NCI-H2227 treated with DMSO at 0.1 percent for 48 hours (cell line): ENCODE measurements around the gene RGS4.
A peak's percentile ranks its signal among the peaks of the same experiment; 100 is the strongest.
"Not testable (repeated sequence)": the region's sequence is repeated elsewhere in the genome, so short reads cannot be mapped to it uniquely, and the experiment has no call there.

Experiments
- DNase-seq: peaks from one replicate; lab custom pipeline; 2025; lab: John Stamatoyannopoulos, UW

RGS4 gene

GRCh38 chr1:163068716-163069115, 445 bp upstream of the RGS4 start:
- no peak for DNase-seq

GRCh38 chr1:163069655-163070277, 605 bp downstream of the RGS4 start:
- DNase-seq, result no peak

- peak; percentile 75 for DNase-seq
Measured at GRCh38 chr1:163071405-163072255, 2.5 kb downstream of the RGS4 start.

DNA sequence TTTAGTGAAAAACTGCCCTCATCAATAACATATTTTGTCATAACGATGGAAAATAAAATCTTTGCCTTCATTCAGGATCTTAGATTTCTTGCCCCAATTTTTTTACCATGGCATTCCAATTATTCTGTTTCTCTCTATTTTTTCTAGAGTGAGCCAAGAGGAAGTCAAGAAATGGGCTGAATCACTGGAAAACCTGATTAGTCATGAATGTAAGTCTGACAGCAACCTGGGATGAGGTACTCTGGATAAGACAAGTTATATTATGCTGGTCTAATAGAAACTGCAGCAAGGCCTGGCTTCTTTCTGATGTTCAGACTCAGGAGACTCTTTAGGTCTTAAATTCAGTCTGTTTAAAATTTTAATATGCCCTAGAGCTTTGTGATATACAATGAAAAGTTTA, 3.5 kb downstream of the RGS4 start:
- DNase-seq, result no peak

GRCh38 chr1:163074004-163074403, 4.8 kb downstream of the RGS4 start:
- no peak for DNase-seq

GRCh38 chr1:163074716-163075284, 5.6 kb downstream of the RGS4 start:
- DNase-seq, result no peak

GRCh38 chr1:163076044-163076443, 6.9 kb downstream of the RGS4 start:
- no peak for DNase-seq

DNA sequence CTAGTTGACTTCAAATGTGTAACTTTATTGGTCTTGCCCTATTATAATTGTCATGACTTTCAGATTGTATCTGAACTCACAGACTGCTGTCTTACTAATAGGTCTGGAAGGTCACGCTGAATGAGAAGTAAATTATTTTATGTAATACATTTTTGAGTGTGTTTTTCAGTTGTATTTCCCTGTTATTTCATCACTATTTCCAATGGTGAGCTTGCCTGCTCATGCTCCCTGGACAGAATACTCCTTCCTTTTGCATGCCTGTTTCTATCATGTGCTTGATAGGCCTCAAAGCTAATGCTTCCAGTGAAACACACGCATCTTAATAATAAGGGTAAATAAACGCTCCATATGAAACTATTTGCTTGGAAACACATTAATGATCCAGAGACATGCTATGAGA, 7.3 kb downstream of the RGS4 start:
- no peak for DNase-seq

DNA sequence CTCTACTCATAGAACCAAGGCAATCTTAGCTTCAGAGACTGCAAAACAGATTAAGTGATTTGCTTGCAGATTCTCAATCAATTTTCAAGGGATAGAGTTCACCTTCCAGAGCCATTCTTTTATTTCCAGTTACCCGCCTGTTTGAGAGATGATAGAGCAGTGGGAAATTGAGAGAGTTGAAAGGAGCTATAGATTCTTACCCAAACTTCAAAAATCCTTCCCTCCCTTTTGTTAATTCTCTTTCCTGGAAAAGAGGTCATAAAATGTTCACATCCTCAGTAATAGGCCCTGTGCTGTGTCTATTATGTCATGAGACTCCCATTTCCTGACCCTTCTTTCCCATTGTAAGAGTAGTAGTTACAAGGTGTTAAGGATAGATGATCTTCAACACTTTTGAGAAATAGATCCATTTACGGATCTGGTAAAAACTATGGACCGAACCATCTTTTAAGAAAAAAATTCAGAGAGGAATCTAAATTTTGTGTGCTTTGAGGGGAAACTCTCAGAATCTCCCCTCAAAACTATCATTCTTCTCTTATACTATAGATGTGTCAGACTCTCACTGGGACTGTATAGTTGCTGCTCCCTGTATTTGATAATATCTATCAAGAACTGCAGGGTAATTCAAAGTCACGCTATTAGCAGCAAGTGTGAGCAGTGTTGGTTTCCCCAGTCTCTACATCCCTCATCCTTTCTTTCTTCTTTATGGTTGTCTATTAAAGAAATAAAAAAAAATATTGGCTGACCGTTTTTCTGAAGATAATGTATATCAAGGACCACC, 8.0 kb downstream of the RGS4 start:
- no peak for DNase-seq

DNA sequence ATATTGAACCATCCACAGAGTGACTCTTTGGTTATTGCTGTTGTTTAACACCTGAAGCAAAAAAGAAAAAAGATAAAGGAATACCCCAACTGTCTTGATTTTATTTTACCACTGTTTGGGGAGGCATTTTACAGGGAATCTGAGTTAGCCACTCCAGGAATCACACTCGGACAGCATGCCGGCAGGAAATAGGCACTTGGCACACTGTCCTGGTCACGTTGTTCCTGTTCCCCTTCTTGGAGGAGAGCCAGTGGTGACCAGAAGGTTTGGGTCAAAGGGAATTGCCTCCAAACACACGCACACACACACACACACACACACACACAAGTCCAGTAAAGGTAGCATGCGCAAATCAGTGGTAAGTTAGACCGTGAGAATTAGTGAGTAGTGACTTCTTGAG, 13.8 kb downstream of the RGS4 start:
- DNase-seq, result no peak

DNA sequence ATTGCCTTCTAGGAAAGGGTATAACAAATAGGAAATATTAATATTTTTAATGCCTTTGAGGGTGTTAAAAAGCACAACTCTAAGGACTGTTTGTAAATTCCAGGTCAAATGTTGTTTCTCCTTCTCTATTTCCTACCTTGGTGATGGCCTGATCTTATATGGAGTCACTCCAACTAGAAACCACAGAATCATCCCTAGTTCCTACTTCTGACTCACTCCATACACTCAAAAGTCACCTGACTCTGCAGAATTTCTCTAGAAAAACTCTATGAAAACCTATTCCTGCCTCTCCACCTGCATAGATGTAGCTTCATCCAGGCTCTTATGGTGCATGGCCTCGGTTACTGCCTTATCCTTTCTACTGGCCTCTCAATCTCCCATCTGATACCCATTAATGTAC, 14.5 kb downstream of the RGS4 start:
- no peak for DNase-seq

DNA sequence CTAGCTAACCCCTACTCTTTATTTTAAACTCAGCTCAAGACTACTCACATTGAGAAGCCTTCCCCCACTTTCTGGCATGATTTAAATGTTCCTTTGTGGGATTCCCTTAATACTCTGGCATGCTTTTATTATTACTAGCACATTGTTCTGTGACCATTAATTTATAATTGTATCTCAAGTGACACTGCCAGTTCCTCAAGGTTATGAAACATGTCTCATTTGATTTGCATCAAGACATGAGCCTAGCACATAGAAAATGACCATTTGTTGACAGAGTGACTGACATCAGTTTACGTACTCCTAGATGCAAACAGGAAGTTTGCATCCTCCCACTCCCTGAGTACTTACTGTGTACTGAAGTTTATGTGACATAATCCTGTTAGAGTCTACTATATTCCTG, 15.2 kb downstream of the RGS4 start:
- no peak for DNase-seq

- peak; percentile 4 for DNase-seq
Measured at GRCh38 chr1:163085041-163085903, 16.1 kb downstream of the RGS4 start.

- DNase-seq, result no peak
Measured at GRCh38 chr1:163085904-163086268, 16.7 kb downstream of the RGS4 start.

- DNase-seq, result not testable (repeated sequence)
Measured at GRCh38 chr1:163089117-163089516, 20.0 kb downstream of the RGS4 start.

DNA sequence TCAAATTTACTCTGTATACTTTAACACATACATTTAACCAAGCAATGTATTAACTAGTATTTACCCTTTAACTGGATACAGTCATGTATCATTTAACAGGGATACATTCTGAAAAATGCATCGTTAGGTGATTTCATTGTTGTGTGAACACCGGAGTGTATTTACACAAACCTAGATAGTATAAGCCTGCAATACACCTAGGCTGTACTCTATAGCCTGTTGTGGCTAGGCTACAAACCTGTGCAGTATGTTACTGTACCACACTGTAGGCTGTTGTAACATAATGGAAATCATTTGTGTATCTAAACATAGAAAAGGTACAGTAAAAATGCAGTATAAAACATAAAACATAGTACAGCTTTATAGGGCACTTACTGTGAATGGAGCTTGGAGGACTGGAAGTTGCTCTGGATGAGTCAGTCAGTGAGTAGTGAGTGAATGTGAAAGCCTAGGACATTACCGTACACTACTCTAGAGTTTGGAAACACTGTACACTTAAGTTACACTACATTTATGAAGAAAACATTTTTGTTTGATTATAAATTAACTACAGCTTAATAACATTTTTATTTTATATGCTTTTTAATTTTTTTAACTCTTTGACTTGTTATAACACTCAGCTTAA, 21.3 kb downstream of the RGS4 start:
- no peak for DNase-seq

DNA sequence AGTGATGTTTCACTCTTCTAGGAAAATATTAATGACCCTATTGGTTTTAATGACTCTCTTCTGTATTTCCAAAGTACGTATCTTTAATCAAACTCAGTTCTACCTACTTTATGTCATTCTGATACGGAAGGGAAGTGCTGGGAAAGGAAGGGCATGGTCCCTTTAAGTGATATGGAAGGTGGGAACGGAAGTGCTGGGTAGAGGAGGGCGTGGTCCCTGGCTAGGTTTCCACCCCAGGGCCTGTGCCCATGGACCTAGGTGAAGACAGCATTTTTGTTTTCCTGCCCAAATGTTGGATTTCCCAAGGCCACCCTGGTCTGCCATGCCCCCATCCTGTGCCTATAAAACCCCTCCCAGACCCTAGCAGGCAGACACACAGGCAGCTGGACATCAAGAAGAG, 24.0 kb downstream of the RGS4 start:
- DNase-seq, result no peak

DNA sequence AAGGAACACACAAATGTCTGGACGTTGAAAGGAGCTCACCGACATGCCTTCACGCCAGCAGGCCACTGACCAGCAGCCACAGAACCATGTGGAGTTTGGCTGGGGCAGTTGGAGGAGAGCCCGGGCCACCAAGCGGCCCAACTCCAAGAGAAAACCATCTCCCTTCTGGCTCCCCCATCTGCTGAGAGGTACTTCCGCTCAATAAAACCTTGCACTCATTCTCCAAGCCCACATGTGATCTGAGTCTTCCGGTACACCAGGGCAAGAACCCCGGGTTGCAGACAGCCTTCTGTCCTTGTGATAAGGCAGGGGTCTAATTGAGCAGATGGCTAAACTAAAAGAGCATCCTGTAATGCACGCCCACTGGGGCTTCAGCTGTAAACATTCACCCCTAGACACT, 24.4 kb downstream of the RGS4 start:
- DNase-seq, result no peak

GRCh38 chr1:163094182-163094581, 25.0 kb downstream of the RGS4 start:
- no peak for DNase-seq

DNA sequence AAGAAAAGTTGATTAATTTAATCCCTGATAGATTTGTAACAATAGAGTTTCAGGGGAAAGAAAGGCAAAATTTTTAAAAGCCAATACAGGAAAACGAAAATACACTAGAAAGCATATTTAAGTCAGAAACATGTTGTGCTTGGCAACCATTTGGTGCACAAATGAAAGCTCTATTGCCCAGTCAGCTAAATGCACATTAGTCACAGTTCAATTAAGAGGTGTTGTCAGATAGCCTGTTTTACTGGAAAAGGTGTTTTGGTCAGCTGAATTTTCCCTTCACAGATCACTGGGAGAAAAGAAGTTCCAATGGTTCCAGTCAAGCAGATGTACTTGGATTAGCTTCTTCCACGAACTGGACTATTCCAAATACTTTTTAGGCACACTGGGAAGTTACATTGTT, 25.4 kb downstream of the RGS4 start:
- DNase-seq, result no peak

GRCh38 chr1:163095213-163095612, 26.1 kb downstream of the RGS4 start:
- no peak for DNase-seq
